NK-92 treated with Interleukin-12 subunit alpha and Interleukin-12 subunit beta, amount 100 ng/mL, for 24 hours (cell line): ENCODE data around the gene TRIM28.

Source experiments
- DNase-seq: peaks from one replicate; lab custom pipeline; 2025; lab: John Stamatoyannopoulos, UW

The TRIM28 gene

DNA sequence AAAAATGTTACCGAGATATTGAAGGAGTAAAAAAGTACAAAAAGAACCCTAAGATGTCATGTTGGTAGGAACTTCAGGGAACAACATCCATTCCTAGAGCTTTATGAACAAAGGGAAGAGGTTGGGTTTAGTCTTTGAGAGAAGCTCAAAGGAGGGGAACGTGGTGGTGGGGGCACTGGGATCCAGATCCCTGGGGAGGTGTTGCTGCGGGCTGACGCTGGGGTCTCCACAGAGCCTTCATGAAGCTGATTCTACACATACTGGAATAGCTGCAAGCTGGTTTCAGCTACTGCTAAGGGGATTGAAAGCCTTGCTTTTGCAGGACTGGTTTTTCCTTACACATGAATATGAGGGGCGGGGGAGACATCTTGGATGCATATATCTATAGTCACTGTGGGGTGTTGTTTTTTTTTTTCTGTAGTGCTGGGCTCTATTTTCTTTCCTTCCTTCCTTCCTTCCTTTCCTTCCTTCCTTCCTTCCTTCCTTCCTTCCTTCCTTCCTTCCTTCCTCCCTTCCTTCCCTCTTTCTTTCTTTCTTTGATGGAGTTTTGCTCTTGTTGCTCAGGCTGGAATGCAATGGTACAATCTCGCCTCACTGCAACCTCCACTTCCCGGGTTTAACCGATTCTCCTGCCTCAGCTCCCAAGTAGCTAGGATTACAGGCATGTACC lies 35.7 kb downstream of the TRIM28 start:
- no peak for DNase-seq

DNA sequence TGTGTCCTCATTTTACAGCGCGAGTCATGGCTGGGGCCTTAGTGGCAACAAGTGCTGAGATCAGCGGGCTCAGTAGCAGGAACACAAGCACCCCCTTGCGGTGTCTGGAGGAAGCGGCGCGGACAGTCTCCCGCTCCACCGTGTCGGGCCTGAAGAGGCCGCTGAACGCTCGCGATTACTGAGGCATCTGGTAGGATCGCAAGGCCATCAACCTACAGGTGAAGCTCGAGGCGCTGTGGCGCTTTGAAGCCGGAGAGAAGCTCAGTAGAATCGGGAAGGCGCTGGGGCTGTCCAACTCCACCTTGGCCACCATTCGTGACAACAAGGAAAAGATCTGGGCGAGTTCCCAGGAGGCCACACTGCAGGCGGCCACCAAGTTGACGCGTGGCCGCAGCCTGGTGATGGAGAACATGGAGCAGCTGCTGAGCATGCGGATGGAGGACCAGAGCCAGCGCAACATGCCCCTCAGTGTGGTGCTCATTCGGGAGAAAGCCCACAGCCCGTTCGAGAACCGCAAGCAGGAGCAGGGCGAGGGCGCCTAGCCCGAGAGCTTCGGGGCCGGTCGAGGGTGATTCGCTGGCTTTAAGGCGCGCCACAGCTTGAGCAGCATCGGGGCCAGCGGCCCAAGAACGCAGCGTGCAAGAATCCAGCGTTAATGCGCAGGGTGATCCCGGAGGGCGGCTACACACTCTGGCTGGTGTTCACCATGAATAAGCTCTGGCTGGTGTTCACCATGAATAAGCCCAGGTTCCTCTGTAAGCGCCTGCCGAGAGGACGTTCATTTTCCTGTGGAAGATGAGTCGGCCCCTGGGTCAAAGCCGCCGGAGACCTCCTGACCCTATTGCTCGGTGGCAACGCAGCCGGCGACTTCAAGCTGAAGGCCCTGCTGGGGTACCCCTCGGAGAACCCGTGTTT lies 37.6 kb downstream of the TRIM28 start:
- no peak for DNase-seq

DNA sequence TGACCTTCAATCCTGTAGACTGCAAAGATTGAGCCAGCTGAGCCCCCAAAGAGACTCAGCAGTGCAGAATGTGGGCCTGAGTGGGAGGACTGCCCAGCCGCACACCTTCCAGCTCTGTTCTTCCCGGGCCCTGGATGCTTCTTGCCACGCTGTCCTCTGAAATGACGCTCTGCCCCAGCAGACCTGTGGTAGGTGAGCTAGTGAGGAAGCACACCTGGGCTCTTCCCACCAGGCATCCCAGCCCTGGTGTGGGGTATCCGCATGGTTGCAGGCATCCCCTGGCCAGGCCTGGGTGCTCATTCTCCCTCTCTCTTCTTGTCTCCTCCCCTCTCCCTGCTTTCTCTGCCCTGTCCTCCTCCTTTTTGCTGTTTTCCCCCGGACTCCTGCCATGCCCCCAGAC lies 39.1 kb downstream of the TRIM28 start:
- DNase-seq: no peak

DNA sequence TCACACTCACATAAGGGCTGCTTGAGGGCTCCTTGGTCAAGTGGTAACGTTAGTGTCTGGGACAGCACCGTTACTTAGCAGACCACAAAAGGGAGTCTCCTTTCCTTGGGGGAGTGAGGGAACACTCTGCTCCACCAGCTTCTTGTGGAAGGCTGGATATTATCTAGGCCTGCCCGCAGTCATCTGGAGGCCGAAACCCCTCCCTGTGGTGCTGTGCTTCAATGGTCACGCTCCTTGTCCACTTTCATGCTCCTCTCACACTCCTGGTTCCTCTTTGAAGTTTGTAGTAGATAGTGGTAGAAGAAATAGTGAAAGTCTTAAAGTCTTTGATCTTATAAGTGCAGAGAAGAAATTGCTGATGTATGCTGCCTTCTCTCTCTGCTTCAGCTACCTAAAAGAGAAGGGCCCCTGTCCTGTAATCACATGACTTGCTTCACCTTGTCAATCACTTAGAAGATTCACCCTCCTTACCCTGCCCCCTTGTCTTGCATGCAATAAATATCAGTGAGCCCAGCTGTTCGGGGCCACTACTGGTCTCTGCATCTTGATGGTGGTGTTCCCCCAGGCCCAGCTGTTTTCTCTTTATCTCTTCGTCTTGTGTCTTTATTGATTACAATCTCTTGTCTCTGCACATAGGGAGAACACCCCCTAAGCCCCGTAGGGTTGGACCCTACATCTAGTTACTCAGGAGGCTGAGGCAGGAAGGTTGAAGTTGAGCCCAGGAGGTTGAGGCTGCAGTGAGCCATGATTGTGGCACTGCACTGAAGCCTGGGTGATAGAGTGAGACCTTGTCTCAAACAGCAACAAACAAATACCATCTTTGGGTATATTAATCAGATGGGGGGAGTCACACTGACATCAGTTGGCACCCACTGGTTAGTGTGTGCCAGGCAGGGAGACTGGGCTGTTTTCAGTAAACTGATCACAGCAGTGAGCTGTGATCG lies 40.9 kb downstream of the TRIM28 start:
- no peak for DNase-seq

DNA sequence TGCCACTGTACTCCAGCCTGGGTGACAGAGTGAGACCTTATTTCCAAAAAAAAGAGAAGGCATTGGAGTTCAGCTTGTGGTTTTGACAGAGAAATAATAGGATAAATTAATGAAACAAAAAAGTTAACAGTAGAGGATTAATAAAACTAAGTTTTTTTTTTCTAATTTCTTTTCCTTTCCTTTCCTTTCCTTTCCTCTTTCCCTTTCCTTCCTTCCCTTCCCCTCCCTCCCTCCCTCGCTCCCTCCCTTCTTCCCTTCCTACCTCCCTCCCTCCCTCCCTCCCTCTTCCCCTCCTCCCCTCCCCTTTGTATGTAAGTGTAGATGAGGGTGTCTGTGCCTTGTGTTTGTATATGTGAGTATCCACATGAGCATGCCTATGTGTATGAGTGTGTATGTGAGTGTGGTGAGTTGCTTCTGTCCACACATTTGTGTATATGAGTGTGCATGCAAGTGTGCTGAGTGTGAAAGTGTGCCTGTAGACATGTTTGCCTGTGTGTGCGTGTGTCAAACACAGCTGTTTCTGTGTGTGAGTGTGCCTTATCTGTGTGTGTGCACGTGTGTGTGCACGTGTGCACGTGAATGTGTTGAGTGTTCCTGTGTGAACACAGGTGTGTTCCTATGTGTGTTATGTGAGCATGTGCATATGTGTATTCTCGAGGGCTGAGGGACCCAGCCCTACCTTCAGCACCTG lies 41.7 kb downstream of the TRIM28 start:
- DNase-seq: no peak

GRCh38 chr19:58586133-58586765 lies 42.4 kb downstream of the TRIM28 start:
- DNase-seq: no peak
